ENCODE measurements around the gene PARD3.

GRCh38 chr10:34540492-34540891, 274.6 kb downstream of the PARD3 start:
- TF ChIP-seq EZH2phosphoT487 (IDR thresholded peaks at IDR 0.05) (no peak), CTCF (IDR thresholded peaks at IDR 0.05) (no peak), EZH2 (IDR thresholded peaks at IDR 0.05) (no peak)

Data from neural progenitor cell (in vitro differentiated cells).